ENCODE results near the gene CAV3. TPM values are rescaled to one million over a fixed set of nuclear protein-coding genes. Genes with fewer than 3 reads are reported as not detected.

CAV3 gene
- total RNA-seq, 1 donor from 2014 or later, result not detected

- DNase-seq (ENCODE audit: extremely low spot score, unreplicated experiment), result no peak
- H3K4me1 Mint-ChIP-seq (ENCODE audit: unreplicated experiment), result no peaks in the 10 kb centered on the region
- H3K27me3 Mint-ChIP-seq, result no peaks in the 10 kb centered on the region
- H3K27ac Mint-ChIP-seq, result no peak overlapping the region
- H3K9me3 Mint-ChIP-seq, result peaks cover 8% of the 10 kb centered on the region
- TF ChIP-seq CTCF (conservative IDR thresholded peaks at IDR 0.05), result no peak
- H3K4me3 Mint-ChIP-seq, result no peak overlapping the region
- no peaks in the 10 kb centered on the region for H3K36me3 Mint-ChIP-seq
These were observed 51.3 kb downstream of the CAV3 start for GRCh38 chr3:8784676-8785435.

- Mint-ChIP-seq H3K27ac (no peak overlapping the region), H3K9me3 (peaks cover 8% of the 10 kb centered on the region), H3K36me3 (no peaks in the 10 kb centered on the region), H3K4me1 (ENCODE audit: unreplicated experiment) (peaks cover 4% of the 10 kb centered on the region), H3K4me3 (no peak overlapping the region), H3K27me3 (no peaks in the 10 kb centered on the region)
- no peak for DNase-seq (ENCODE audit: extremely low spot score, unreplicated experiment)
- no peak for TF ChIP-seq CTCF (conservative IDR thresholded peaks at IDR 0.05)
These were observed 56.9 kb downstream of the CAV3 start for GRCh38 chr3:8790529-8790928.

- TF ChIP-seq CTCF (conservative IDR thresholded peaks at IDR 0.05), result no peak
- Mint-ChIP-seq H3K27me3 (no peaks in the 10 kb centered on the region), H3K27ac (no peak overlapping the region), H3K4me3 (no peak overlapping the region), H3K36me3 (no peaks in the 10 kb centered on the region), H3K9me3 (peaks cover 8% of the 10 kb centered on the region), H3K4me1 (ENCODE audit: unreplicated experiment) (peaks cover 4% of the 10 kb centered on the region)
- DNase-seq (ENCODE audit: extremely low spot score, unreplicated experiment), result no peak
These were observed 59.6 kb downstream of the CAV3 start for GRCh38 chr3:8793242-8793641.

GRCh38 chr3:8794247-8794646 is 60.6 kb downstream of the CAV3 start:
- no peak for DNase-seq (ENCODE audit: extremely low spot score, unreplicated experiment)
- Mint-ChIP-seq H3K27me3 (no peaks in the 10 kb centered on the region), H3K36me3 (no peaks in the 10 kb centered on the region), H3K4me1 (ENCODE audit: unreplicated experiment) (peaks cover 4% of the 10 kb centered on the region), H3K4me3 (no peak overlapping the region), H3K27ac (no peak overlapping the region), H3K9me3 (peaks cover 4% of the 10 kb centered on the region)
- no peak for TF ChIP-seq CTCF (conservative IDR thresholded peaks at IDR 0.05)

Other genes starting within 250 kb of the CAV3 start
- 12.8 and 33.1 TPM in 2 replicates for gene LMCD1, start 232.0 kb upstream of the CAV3 start, total RNA-seq (ENCODE audit: low replicate concordance)
- gene SSUH2, start 89.0 kb upstream of the CAV3 start, total RNA-seq (ENCODE audit: low replicate concordance), result 0.45 and 1.4 TPM in 2 replicates
- gene OXTR, start 35.8 kb downstream of the CAV3 start, total RNA-seq (ENCODE audit: low replicate concordance), result 3.3 and 4.1 TPM in 2 replicates
- 13.5 and 21.3 TPM in 2 replicates for gene RAD18, start 229.7 kb downstream of the CAV3 start, total RNA-seq (ENCODE audit: low replicate concordance)